HG03066 (cell line): Measurements from ENCODE around the gene AEBP2.
"Not testable (repeated sequence)": the region's sequence is repeated elsewhere in the genome, so short reads cannot be mapped to it uniquely, and the experiment has no call there.

Experiments
- ATAC-seq: cut with Tn5 transposase; IDR thresholded peaks from one replicate; pipeline ENCODE4 v1.9.1; 2021; ENCODE audit warnings: low read depth; ENCODE audit not compliant: unreplicated experiment

Gene AEBP2

DNA sequence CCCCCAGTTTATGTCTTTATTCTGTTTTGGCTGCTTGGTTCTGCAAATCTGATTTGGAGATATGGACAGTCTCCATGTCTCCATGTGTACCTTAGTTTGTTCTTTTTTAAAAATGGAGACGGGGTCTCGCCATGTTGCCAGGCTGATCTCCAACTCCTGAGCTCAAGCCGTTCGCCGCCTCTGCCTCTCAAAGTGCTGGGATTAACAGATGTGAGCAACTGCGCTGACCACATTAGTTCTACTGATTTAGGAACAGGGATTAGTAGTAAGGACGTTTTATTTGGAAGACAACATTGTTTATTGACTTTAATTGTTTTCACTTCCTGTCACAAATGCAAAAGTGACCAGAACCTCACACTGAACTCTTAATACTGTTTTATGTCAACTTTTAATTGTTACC, 14.7 kb downstream of the AEBP2 start:
- ATAC-seq = no peak

DNA sequence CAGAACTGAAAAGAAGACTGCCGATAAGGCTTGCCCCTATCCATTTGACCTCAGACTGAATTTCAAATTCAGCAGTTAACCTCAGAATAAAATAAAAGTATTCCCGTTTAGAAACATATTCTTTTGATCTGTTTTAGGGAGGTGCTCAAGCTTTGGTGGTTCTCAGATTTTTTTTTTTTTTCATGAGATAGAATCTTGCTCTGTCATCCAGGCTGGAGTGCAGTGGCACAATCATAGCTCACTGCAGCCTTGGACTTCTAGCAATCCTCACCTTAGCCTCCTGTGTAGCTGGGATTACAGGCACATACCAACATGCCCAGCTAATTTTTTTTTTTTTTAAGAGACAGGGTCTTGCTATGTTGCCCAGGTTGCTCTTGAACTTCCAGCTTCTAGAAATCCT, 15.5 kb downstream of the AEBP2 start:
- ATAC-seq = no peak

DNA sequence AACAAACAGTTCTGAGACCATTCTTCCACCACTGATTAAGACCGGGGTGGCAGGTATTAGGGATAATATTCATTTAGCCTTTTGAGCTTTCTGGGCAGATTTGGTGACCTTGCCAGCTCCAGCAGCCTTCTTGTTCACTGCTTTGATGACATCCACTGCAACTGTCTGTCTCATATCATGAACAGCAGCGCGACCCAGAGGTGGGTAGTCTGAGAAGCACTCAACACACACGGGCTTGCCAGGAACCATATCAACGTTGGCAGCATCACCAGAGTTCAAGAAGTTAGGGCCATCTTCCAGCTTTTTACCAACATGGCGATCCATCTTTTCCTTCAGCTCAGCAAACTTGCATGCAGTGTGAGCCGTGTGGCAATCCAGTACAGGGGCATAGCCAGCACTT, 16.9 kb downstream of the AEBP2 start:
- ATAC-seq = no peak

DNA sequence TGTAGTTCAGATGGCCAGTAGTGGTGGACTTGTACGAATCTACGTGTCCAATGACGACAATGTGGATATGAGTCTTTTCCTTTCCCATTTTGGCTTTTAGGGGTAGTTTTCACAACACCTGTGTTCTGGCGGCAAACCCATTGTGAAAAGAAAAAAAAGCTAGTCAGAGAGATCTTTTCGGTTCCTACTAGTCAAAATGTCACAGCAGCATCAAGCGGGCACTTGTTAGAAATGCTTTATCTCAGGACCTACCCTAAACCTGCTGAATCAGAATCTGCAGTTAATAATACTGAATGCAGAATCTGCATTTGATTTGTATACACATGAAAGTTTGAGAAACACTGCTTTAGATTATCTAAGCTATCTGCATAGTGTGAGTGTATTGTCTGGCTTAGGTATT, 18.3 kb downstream of the AEBP2 start:
- no peak for ATAC-seq

DNA sequence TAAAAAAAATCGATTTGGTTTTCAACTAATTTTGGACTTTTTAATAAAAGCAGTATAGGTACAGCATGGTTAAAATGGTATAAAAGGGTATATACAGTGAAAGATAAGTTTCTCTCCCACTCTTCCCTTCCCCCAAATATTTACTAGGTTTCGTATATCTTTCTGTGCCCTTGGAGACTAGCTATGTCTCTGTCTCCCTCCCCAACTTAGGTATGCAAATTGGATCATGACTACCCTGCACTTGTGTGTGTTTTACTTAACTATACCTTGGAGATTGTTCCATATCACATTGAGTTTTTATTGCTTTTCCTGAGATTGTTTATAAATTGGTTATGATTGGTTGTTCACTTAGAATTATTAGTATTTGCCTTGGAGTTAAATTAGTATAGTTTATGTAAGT, 19.4 kb downstream of the AEBP2 start:
- no peak for ATAC-seq

DNA sequence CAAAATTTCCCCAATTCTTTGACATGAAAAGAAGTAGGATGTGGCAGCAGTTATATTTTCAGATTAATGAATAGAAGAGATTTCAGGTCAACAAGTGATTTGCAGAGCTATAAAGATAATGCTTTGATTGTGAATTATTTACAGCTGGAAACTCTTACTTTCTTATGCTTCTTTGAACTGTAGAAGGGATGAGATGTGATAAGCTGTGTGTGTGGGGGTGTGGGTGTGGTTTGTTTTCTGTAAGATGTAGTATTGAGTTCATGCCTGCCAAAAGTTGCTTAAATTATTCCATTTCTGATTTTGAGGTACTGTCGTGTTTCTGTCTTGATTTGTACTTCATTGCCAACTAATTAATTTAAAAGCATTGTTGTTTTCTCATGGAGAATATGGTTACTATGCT, 22.7 kb downstream of the AEBP2 start:
- no peak for ATAC-seq

DNA sequence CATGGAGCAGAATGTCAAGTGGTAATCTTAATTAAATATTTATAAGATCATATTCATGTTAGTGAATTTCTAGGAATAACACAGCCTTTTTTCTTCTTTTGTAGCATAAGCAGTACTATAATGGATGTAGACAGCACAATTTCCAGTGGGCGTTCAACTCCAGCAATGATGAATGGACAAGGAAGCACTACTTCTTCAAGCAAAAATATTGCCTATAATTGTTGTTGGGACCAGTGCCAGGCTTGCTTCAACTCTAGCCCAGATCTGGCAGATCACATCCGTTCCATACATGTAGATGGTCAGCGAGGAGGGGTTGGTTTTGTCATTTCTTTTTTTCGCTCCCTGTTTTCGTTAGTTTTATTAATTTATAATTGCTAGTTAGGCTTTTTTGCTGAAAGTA, 23.1 kb downstream of the AEBP2 start:
- ATAC-seq = no peak

DNA sequence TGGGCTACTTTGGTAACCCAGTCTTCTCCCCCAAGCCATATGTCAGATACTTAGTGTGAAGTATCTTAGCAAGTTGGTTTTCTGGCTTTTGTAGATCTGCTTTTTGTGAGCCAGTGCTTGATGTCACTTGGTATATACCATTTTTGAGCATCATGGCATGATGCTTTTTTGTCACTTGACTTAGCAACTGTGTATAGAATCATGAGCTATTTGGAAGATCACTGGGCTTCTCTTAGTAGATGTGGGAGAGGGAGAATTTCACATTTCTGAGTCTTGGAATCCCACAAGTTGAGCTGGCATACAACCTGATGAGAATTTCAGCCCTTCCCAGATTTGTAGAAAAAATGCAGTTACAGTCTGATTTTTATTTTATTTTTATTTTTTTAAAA, 24.9 kb downstream of the AEBP2 start:
- no peak for ATAC-seq

DNA sequence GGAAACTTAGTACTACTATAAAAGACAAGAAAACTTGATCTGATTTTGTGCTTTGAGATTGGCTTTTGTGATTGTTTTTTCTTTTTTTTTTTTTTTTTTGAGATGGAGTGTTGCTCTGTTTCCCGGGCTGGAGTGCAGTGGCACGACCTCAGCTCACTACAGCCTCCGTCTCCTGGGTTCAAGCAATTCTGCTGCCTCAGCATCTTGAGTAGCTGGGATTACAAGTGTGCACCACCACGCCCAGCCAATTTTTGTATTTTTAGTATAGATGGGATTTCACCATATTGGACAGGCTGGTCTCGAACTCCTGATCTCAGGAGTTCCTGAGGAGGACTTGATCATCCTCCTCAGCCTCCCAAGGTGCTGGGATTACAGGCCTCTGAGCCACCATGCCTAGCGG, 26.4 kb downstream of the AEBP2 start:
- ATAC-seq = no peak

DNA sequence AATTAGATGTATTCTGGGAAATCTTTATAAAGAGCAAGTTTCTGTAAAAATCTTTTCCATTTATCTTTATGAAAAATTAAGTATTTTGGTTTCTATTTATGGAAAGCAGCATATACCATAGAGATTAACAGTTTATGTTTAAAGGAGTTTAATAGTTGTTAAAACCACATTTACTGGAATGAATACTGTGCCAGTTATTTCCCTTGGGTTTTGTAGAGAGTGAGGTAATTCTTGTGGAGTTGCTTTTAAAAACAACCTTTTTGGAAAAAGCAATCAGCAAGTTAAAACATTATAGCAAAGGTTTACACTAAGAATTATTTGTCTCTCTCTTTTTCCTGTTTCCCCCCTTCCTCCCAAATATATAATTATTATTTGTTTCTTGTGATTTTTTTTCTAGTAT, 34.9 kb downstream of the AEBP2 start:
- ATAC-seq = no peak

DNA sequence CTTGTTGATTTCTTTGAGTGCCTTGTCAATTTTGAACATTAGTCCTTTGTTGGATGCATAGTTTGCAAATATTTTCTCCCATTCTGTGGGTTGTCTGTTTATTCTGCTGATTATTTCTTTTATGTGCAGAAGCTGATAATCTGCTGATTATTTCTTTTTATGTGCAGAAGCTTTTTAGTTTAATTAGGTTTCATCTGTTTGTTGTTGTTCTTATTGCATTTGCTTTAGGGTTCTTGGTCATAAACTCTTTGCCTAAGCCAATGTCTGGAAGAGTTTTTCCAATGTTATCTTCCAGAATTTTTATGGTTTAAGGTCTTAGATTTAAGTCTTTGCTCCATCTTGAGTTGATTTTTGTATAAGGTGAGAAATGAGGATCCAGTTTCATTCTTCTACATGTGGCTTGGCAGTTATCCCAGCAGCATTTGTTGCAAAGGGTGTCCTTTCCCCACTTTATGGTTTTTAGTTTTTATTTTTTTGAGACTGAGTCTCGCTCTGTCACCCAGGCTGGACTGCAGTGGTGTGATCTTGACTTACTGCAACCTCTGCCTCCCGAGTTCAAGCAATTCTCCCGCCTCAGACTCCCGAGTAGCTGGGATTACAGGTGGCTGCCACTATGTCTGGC, 36.7 kb downstream of the AEBP2 start:
- not testable (repeated sequence) for ATAC-seq

DNA sequence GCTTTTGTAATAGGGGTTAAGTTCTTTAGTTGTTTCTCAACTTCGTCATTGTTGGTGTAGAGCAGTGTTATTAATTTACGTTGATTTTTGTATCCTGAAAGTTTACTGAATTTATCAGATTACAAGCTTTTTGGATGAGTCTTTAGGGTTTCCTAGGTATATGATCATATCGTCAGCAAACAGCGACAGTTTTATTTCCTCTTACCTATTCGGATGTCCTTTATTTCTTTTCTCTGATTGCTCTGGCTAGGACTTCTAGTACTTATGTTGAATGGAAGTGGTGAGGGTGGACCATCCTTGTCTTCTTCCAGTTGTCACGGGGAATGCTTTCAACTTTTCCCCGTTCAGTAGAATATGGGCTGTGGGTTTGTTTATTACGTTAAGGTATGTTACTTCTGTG, 37.8 kb downstream of the AEBP2 start:
- no peak for ATAC-seq

DNA sequence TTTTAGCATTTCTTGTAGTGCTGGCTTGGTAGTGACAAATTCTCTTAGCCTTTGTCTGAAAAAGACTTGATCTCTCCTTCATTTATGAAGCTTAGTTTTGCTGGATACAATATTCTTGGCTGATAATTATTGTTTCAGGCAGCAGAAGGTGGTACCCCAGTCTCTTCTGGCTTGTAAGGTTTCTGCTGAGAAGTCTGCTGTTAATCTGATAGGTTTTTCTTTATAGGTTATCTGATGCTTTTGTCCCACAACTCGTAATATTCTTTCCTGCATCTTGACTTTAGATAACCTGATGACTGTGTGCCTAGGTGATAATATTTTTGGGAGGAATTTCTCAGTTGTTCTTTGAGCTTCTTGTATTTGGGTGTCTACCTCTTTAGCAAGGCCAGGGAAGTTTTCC, 41.2 kb downstream of the AEBP2 start:
- no peak for ATAC-seq

DNA sequence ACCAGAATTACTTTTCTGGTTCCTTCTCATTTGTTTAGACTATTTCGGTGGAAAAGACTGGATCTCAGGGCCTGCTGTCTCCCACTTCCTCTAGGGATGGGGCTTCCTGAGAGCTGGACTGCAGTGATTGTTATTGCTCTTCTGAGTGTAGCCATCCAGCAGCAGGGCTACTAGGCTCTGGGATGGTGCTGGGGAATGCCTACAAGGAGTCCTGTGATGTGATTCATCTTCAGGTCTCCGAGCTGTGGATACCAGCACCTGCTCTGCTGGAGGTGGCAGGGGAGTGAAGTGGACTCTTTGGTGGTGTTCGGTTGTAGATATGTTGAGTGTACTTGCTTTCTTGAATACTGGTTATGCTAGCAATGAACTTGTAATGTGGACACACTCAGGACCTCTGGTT, 42.7 kb downstream of the AEBP2 start:
- ATAC-seq = no peak

DNA sequence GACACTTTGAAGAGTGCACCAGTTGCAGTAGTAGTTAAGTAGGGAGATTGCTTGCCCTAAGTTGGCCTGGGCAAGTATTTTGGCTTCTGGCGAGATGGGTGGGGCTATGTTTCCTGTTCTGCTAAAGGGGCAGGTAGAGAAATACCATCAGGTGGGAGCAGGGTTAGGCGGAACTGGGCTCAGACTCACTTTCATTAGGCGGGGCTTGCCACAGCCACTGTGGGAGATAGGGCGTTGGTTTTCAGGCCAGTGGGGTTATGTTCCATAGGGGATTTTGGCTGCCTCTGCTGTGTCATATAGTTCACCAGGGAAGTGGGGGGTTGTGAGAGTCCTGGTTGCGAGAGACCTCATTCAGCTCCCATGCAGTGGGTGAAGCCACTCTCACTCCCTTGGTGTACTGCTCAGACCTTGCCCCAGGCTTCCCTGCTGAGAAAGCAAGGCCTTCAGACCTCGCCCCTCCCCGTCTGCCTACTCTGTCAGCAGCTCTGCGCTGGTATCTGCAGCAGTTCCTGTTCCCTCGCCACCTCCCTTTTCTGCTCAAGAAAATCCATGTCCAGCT, 43.3 kb downstream of the AEBP2 start:
- ATAC-seq = peak; percentile 48

DNA sequence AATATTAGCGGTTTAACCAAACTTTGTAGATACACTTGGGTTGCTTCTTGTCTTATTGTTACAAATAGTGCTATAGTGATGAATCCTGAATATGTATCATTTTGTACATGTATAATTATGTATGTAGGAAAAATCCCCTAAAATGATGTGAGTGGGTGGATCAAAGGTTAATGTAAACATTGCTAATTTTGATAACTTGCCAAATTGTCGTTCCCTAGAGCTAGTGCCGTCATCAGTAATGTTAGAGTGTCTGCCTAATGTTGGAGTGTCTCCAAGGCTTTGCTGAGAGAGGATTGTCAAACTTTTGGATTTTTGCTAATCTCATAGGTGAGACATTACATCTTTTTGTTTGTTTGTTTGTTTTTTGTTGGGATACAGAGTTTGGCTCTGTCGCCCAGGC, 44.4 kb downstream of the AEBP2 start:
- no peak for ATAC-seq

DNA sequence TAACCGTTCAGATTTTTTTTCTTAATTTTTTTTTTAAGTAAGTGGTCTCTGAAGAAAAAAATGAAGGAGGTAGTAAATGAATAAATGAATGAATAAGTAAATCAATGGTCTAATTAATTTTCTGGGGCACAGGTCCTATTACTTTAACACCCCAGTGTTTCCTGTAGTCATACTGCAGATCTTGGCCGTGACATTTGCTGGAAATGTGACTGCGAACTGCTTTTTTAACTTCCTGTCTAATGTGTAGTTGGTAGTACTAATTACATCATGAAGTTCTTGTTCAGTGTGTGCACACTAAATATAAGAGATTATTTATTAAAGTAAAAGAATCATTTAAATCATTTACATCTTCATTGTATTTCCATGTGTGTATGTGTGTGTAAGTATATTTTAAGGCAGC, 45.4 kb downstream of the AEBP2 start:
- ATAC-seq = no peak

DNA sequence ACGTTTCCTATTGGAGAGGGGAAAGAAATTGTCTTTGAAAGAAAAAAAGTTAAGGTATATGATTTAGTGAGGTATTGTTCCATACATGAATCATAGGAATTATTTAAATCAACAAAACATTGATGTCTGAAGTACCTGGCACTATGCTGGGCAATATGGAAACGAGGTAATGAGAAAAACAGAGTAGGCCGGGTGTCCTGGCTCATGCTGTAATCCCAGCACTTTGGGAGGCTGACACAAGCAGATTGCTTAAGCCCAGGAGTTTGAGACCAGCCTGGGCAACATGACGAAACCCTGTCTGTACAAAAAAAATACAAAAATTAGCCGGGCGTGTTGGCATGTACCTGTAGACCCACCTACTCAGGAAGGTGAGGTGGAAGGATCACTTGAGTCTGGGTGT, 45.9 kb downstream of the AEBP2 start:
- no peak for ATAC-seq

DNA sequence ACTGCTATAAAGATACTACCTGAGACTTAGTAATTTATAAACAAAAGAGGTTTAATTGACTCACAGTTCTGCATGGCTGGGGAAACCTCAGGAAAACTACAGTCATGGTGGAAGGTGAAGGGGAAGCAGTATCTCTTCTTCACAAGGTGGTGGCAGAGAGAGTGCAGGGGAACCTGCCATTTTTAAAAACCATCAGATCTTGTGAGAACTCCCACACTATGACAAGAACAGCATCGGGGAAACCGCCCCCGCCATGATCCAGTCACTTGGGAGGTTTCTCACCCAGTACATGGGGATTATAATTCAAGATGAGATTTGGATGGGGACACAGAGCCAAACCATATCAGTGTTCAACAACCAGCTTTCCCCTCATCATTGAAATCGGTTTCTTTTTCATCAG, 49.9 kb downstream of the AEBP2 start:
- no peak for ATAC-seq

DNA sequence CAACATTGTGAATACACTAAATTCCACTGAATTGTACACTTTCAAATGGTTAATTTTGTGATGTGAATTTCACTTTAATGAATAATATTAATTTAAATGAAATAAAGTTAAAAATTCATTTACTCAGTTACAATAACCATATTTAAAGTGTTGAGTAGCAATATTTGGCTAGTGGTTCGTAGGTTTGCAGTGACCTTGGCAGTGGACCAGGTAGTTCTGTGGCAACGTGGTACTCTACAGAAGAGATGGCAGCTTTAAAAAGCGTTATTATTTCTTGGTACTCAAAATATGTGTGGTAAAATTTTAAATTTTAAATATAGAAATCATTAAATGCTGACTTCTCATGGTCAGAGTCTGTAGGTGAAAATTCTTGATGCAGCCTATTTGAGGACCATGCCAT, 51.6 kb downstream of the AEBP2 start:
- no peak for ATAC-seq

DNA sequence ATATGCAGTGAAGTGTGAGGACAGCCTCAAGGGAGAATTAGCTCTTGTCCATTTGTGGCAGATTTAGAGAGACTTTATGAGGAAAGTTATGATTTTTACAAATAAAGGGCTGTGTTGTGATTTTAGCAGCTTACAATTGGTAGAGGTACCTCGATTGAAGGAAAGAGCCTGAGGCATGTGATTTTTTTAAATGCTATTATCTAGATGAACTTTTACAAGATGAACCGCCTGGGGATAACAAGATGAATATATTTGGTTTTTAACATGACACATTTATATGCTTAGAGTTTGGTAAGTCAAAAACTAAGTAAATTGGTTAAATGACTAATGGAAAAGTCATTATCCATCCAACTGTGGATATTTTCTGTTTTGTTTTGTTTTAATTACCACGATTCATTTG, 52.6 kb downstream of the AEBP2 start:
- no peak for ATAC-seq

DNA sequence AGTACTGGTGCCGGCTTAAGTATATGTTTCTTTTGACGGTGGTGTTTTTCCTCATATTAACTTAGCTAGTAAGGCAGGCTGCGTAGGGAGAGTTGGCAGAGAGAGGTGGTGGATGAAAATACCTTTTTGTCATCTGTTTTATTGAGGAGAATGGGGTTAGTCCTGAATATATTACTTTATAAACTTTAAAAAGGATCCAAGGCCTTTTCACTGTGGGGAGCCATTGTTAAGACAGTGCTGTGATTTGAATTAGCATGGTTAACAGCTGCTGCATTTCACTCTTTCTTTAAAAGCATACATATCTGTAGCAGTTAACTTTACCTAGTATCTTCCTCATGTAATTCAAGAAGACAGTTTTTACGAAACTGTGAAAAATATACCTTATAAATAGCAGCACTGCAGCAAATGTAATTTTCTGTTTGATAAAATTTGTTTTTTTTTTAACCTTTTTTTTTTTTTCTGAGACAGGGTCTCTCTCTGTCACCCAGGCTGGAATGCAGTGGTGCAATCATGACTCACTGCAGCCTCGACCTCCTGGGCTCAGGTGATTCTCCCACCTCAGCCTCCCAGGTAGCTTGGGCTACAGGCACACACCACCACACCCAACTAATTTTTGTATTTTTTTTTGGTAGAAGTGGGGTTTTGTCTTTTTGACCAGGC, 57.1 kb downstream of the AEBP2 start:
- ATAC-seq = no peak

DNA sequence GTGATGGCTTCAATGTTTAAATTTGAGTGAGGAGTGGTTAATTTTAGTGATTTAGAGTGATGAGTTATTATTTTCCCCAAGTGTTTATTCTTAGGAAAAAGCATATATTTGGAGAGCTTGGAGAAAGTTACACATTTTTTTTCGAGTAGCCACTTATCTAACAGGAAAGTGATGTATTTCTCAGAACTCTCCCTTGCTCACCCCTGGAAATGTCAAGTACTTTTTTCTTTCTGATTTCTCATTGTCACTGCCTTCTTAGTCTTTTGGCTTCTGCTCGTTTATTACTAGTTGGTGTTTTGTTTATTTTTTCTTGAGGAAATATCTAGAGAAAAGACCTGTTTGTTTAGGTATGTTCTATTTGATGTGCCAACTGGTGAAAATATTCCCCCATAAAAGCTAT, 58.8 kb downstream of the AEBP2 start:
- no peak for ATAC-seq
